GM18858 (cell line): Measurements from ENCODE around the gene TOR1AIP1.
"Not testable (repeated sequence)": the region's sequence is repeated elsewhere in the genome, so short reads cannot be mapped to it uniquely, and the experiment has no call there.

ENCODE experiments used
- ATAC-seq: cut with Tn5 transposase; IDR thresholded peaks from one replicate; pipeline ENCODE4 v1.9.1; 2021; ENCODE audit not compliant: unreplicated experiment

TOR1AIP1 gene

GRCh38 chr1:179935909-179936496 lies 53.9 kb downstream of the TOR1AIP1 start:
- no peak for ATAC-seq

GRCh38 chr1:179937668-179938254 lies 55.7 kb downstream of the TOR1AIP1 start:
- no peak for ATAC-seq

- ATAC-seq: no peak
These were observed 56.7 kb downstream of the TOR1AIP1 start for GRCh38 chr1:179938752-179939151.

- no peak for ATAC-seq
These were observed 57.9 kb downstream of the TOR1AIP1 start for GRCh38 chr1:179939941-179940340.

- ATAC-seq: no peak
These were observed 59.4 kb downstream of the TOR1AIP1 start for GRCh38 chr1:179941454-179941853.

GRCh38 chr1:179950651-179951050 lies 68.6 kb downstream of the TOR1AIP1 start:
- ATAC-seq: no peak

GRCh38 chr1:179951383-179952144 lies 69.5 kb downstream of the TOR1AIP1 start:
- no peak for ATAC-seq

- no peak for ATAC-seq
These were observed 70.1 kb downstream of the TOR1AIP1 start for GRCh38 chr1:179952186-179952585.

- ATAC-seq: no peak
These were observed 71.9 kb downstream of the TOR1AIP1 start for GRCh38 chr1:179953974-179954492.

- peak; percentile 88 for ATAC-seq
These were observed 72.6 kb downstream of the TOR1AIP1 start, which contains the start of gene CEP350 for GRCh38 chr1:179954493-179955286. Gene CEP350, plus strand, starts transcription at chr1:179954810. Its CDS starts 31,372 bp downstream, at chr1:179986182.

- no peak for ATAC-seq
These were observed 73.2 kb downstream of the TOR1AIP1 start for GRCh38 chr1:179955287-179955680.

GRCh38 chr1:179955731-179956130 lies 73.6 kb downstream of the TOR1AIP1 start:
- ATAC-seq: no peak

- no peak for ATAC-seq
These were observed 76.3 kb downstream of the TOR1AIP1 start for GRCh38 chr1:179958359-179958758.

GRCh38 chr1:179962168-179962567 lies 80.1 kb downstream of the TOR1AIP1 start:
- not testable (repeated sequence) for ATAC-seq

GRCh38 chr1:179966551-179966950 lies 84.5 kb downstream of the TOR1AIP1 start:
- ATAC-seq: no peak

- ATAC-seq: no peak
These were observed 86.4 kb downstream of the TOR1AIP1 start for GRCh38 chr1:179968284-179968993.

- no peak for ATAC-seq
These were observed 87.2 kb downstream of the TOR1AIP1 start for GRCh38 chr1:179968994-179969919.
